ENCODE results near the gene TRPV2.

Gene TRPV2

DNA sequence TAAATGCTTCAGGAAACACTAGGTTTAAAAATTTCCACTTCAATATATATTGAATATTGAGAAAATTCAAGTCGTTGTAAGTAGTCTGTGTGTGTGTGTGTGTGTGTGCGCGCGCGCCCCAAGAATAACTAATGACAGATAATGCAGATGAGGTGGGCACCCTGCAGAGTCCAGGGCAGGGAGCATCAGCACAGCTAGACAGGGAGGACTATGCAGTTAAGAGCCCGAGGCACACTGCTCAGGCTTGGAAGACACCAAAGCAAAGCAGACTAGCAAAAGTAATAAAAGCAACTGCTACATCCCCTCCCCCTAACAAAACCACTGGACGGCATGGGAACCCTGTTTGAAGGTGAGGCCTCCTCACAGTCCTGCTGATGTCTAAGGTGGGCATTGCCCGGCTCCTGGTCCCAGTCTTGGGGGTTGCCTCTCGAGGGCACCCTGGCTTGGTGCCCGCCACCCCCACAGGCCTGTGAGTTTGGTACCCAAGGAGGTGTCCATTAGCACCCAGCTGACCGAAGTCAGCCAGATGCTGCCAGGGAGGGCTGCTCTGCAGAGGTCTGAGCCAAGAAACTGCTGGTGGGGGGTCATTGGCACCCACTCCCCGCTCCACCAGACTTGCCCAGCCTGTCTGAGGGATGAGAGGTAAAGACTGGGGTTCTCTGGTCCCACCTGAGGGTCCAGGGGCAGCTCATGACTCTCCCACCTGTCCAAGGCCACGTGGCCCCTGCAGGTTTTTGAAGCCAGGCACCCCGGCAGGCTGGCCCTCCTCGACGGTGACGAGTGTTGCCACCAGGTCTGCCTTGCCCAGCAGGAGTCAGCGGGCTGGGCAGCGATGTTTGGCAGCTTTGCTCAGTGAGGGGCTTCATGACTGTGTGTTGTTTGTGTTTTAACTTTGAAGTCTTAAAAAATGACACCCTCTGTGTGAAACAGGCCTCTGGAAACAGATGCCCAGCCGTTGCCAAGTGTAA lies 58.0 kb downstream of the TRPV2 start:
- in situ Hi-C loops (cut with MboI; ENCODE audit: low sequenced_read_pairs), result no loop called here

DNA sequence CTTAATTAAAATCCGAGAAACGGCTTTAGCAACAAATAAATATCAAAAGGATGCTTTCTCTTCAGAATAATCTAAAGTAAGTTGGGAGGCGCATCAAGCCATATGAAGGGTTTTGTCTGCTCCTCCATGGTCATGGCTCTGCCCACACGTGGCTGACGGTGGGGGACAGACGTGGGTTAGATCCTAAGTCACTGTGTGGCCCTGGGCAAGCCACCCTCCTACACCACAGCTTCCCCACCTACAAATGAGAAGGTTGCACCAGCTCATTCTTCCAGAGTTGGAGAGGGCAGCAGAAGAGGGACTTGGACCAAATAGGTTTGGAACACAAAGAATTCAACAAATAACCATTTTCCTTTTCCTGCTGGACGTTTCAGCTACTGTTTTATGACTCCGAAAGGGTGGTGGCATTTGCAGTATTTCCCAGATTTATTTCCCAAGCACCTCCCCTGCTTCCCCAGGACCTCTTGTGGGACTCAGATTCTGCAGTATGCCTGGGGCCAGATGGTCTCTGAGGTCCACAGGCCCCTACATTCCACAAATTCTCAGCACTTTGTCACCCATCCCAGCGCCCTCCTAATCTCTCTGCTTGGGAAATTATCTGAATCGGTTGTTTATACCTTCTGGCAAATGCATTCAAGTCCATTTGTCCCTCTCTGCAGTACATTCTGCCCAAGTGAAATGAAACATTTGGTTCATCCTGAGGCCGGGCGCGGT lies 58.8 kb downstream of the TRPV2 start:
- in situ Hi-C loops (cut with MboI; ENCODE audit: low sequenced_read_pairs), result no loop called here

GRCh38 chr17:16475179-16475704 lies 59.9 kb downstream of the TRPV2 start:
- in situ Hi-C loops (cut with MboI; ENCODE audit: low sequenced_read_pairs), result no loop called here

DNA sequence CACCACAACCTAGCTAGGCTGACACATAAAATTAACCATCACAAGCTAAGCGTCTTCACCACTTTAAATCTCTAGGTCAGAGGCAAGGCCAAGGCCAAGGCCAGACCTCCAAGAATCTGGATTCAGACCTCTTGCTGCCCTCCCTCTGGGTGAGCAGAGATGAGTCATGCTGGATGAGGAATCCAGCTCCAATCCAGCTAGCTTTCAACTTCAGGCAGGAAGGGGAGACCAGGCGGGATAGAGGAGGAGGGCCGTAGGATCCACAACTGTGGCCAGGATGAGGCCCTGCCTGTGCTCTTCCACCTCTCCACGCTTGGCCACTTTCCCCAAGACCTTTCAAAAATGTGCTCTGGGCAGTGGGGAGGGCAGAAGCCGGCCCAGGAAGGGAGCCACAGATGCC lies 61.9 kb downstream of the TRPV2 start:
- in situ Hi-C loops (cut with MboI; ENCODE audit: low sequenced_read_pairs), result no loop called here

DNA sequence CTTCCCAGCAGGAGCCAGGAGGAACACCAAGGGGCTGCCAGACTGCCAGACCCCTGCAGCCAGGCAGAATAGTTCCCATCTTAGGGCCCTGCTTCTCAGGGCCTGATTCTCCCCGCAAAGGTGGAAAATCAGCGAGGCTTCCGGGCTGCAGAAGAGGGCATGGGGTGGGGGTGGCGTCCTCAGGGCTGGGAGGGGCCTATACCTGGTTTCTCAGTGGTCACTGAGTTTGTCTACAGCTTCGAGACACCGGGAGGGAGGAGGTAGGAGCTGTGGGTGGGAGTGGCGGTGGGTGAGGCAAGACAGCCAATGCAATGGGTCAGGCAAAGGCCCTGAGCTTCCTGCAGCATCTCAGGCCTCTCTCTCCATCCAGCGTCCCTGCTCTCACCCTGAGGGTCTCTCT lies 62.3 kb downstream of the TRPV2 start:
- in situ Hi-C loops (cut with MboI; ENCODE audit: low sequenced_read_pairs), result no loop called here

DNA sequence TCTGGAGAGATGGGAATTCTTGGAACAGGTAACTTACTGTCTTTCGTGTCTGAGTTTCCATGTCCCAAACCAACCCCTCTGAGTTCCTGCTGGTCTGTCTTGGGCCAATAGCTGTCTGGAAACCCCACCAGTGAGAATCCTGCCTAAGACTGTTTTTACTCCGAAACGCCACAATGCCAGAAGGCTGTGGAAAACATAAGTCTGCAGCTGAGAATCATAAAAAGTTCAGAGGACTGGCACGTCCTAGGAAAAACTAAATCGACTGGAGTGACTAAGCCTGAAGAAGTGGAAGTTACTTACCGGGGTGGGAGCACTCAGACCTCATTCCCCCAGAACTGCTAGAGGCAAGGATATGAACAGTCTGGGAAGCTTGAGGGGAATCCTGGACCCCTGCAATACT lies 63.3 kb downstream of the TRPV2 start:
- in situ Hi-C loops (cut with MboI; ENCODE audit: low sequenced_read_pairs), result no loop called here

DNA sequence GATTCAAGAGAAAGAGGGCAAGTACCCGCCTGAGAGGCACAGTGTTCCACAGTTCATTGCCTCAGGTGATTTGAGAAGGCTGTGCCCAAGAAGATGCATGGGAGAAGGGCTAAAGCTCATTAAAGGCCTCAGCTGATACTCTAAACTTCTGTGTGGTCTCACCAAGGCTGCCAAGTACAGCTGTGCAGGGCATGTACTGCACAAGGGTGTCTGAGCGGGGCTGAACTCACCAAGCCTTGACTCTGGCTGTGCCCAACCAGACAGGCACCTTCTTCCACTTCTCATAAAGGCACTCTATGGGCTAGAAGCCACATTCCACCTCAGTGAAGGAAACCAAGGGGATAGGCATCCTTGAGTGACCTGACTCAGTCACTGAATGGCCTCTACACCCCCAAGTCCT lies 63.9 kb downstream of the TRPV2 start:
- in situ Hi-C loops (cut with MboI; ENCODE audit: low sequenced_read_pairs), result no loop called here

DNA sequence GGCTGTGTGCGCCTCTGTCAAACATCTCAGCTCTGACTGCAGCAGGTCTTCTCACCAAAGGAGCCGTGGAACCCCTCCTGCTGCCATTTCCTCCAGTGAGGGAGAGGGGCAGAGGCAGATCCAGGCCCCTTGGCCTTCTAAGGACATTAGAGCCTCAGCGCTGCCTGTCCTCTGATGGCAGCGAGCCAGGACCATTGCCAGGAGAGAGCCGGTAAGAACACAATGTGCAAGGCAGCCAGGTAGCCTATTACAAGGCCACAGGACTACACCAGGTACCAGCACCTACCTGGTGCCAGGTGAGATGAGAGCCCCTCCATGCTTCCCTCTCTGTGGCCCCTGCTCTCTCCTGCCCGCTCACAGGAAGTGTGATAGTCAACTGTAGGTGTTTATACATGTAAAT lies 65.6 kb downstream of the TRPV2 start:
- in situ Hi-C loops (cut with MboI; ENCODE audit: low sequenced_read_pairs), result no loop called here

DNA sequence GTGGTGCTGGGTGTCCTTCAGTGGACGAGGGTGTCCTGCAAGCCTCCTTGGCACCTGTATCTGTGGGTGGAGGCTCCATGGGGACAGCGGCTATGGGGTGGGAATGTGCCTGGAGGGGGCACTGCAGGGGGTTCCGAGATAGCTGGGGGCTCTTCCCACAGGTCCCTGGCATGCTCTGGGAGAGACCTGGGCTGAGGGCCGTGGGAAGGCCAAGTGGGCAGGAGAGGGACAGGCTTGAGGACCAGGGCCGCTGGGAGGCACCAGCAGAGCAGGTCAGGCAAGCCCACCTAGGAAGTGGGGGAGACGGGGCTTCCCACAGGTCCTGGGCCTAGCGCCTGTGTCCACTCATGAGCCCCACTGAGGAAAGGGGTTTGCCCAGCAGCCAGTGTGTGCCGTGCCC lies 66.9 kb downstream of the TRPV2 start:
- in situ Hi-C loops (cut with MboI; ENCODE audit: low sequenced_read_pairs), result no loop called here

- in situ Hi-C loops (cut with MboI; ENCODE audit: low sequenced_read_pairs), result no loop called here
Measured at GRCh38 chr17:16483021-16483645, 67.8 kb downstream of the TRPV2 start.

GRCh38 chr17:16484445-16485175 lies 69.2 kb downstream of the TRPV2 start:
- in situ Hi-C loops (cut with MboI; ENCODE audit: low sequenced_read_pairs), result no loop called here

Data from hTERT RPE-1 (cell line).